GM18499 (cell line): ENCODE results near the gene SMYD3.

Experiments used
- ATAC-seq: cut with Tn5 transposase; IDR thresholded peaks from one replicate; pipeline ENCODE4 v1.9.1; 2021; ENCODE audit warnings: moderate number of reproducible peaks; ENCODE audit not compliant: insufficient read depth, unreplicated experiment

SMYD3 gene

DNA sequence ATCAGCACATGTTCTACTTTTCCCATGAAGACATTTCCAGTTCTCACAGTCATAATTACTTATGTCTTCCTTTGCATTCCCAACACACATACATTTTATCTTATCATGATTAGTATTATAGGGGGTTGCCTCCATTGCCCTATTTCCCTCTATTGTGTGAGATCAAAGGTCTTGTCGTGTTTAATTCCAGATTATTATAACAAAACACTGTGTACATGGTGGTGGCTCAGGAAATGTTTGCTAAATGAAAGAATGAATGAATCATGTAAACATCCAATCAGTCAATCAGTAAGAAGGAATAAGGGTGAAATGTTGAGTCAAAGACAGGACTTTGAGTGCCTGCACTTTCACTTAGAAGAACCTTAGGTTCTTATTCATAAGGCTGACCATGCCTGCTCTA is 376.0 kb downstream of the SMYD3 start:
- no peak for ATAC-seq

DNA sequence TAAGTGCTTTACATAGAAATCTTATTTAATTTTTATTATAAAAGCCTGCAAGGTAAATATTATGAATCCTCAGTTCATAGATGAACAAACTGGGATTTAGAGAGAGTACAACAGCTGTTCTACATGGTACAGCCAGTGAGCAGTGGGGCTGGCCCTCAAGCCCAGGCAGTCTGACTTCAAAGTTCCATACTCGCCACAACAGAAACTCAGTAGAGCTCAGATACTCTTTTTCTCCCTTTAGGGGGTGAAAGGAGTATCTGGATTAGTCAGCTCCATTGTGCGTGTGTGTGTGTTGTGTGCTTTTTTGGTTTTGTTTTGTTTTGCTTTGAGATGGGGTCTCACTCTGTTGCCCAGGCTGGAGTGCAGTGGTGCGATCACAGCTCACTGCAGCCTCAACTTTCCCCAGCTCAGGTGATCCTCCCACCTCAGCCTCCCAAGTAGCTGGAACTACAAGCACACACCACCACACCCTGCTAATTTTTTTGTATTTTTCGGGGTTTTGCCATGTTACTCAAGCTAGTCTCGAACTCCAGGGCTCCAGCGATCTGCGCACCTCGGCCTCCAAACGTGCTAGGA is 378.5 kb downstream of the SMYD3 start:
- ATAC-seq = no peak

DNA sequence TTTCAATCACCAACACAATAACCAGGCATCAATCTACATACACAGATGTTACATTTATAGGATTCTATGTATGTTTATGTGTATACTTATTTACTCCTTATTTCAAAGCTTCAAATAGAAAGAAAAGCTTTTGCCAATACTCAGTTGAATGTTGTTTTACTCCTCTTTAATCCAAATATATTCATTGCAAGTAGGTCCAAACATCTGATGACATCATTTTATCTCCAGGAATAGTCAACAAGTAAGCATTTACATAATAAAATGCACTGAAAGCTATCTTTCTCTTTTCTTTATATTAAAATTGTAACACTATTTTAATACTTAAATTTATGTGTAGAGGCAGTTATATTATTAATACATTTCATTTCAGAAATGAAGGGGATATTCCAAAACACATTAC is 380.5 kb downstream of the SMYD3 start:
- ATAC-seq = no peak

DNA sequence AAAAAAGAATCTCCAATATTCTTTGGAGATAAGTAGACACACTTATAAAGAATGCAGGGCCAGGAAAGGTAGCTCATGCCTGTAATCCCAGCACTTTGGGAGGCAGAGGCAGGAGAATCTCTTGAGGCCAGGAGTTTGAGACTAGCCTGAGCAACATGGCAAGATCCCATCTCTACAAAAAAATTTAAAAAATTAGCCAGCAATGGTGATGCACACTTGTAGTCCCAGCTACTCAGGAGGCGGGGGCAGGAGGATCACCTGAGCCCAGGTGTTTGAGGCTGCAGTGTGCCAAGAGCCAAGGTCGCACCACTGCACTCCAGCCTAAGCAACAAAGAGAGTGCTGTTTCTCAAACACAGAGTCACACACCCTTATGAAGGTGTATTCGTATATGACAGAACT is 385.0 kb downstream of the SMYD3 start:
- ATAC-seq = no peak

DNA sequence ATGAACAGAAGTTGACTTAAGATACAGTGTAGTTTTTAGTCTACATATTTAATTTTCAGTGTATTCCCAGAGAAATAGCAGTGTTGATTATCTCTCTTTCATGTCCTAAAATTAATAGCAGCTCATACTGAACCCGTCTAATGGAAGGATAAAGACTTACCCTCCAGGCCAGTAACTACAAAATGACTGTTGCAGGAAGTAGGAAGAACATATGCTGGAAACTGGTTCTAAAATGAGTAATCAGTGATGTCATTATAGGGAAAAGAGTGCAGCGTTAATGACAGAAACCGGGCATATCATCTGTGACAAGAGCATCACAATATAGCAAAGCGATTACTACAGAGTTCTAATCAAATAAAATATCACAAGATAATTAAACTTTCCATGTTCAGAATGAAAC is 385.5 kb downstream of the SMYD3 start:
- no peak for ATAC-seq

DNA sequence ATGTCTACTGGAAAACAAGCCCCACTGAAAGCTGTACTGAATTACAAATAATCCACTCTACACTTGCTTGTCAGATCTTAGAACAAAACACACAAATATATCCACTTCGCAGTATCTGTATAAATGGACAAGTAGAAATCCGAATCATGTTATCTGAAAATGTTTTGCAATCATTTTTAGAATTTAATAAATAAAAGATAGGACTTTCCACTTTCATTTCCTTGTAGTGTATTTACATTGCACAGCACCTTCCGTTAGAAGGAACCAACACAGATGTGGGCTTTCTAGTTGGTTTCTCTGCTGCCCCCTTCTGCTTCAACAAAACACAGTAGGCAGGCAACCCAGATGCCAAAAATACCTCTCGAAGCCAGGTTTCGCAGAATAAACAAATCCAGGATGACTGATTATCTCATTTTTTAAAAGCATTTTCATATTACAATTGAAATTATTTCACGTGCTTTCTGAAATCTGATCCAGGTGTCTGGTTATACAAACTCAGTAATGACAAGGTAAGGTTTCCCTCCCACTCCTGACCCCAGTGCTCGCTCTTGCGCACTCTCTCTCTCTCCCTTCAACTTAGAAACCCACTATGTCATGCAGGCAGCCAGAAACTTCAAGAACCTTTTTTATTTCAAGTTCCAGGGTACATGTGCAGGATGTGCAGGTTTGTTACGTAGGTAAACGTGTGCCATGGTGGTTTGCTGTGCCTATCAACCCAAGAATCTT is 389.9 kb downstream of the SMYD3 start:
- peak; percentile 68 for ATAC-seq

DNA sequence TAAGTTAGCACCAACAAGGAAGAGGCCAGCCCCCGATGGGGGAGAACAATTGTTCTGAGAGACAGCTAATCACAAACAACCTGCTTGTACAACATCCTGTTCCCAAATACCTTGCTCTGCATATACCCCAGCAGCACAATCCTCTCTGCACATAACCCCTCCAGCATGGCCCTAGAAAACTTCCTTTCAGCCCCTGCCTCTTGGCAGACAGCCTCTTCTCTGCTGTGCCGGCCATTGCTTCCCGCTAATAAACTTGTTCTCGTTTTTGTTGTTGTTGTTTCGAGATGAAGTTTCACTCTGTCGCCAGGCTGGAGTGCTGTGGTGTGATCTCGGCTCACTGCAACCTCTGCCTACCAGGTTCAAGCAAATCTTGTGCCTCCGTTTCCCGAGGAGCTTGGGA is 392.7 kb downstream of the SMYD3 start:
- no peak for ATAC-seq

DNA sequence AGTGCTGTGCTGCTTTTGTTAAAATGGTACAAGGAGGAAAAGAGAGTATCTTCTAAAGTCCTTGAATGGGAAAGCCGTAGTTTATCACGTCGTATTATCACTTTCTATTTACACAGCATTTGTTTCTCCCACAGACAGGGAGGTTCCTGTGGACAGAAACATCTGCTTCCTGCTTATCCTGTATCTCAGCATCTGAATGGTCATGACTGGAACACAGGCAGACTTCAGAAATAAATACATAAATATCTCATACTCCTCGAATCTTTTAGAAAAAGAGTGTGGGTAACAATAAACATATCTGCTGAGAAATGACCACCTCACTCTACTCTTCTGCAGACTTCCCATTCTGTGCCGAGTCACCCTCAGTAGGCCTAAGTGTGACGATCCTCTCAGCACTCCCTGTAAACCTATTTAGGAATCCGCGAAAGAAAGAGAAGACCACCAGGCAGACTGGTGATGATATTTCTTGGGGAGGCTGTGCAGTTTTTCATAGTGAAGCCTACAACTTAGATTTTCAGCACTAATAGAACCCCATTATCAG is 393.5 kb downstream of the SMYD3 start:
- no peak for ATAC-seq

DNA sequence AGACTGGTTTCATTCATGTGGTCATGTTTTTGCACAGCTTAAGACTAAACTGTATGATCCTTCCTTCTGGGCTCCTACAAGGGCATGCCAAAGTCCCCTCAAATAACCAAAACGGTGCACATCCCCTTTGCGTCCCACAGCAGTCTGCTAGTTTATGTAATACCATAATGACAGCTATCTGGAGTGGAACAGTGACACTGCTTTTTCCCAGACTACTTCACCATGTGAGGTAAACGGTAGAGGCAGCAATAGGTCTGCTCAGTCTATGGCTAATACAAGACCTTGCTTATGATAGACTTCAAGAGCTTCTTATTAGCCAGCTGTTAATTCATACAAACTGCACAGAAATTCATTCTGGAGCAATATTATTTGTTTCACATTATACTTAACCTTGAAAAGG is 395.5 kb downstream of the SMYD3 start:
- no peak for ATAC-seq

DNA sequence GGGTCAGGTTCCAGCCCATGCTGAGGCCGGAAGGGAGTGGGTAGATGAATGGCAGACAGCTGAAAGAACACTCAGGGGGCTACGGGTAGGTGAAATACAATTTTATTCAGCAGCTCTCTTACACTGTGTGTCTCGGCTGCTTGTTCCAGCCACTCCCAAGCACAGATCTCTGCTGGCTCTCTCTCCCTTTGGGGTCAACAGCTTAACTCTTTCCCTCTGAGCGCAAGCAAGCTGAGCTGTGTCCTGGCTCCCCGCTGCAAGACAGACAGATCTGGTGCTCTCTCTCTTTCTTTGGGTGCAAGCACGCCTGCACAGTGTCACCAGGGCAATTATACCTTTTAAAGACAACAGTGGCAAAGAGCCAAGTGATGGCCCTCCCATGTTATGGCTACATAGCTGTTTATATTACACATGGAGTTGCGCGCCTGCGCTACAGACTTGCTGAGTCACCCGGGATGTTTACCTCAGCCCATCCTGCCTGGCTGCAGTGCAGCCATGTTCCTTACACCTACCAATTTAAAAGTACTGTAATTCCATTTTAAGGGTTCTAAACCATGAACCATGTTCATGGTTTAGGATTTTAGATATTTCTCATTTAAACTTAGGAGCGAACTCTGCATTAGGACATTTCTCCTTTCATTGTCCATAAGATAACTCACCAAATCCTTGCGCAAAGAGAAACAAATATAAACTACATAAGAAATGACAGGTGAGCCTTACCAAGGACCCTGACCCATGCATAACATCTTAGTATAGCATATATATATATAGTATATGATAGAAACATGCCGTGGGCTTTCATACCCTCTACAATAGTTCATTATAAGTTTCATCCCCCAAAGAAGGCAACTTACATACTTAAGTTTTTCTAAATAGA is 396.5 kb downstream of the SMYD3 start:
- ATAC-seq = no peak

DNA sequence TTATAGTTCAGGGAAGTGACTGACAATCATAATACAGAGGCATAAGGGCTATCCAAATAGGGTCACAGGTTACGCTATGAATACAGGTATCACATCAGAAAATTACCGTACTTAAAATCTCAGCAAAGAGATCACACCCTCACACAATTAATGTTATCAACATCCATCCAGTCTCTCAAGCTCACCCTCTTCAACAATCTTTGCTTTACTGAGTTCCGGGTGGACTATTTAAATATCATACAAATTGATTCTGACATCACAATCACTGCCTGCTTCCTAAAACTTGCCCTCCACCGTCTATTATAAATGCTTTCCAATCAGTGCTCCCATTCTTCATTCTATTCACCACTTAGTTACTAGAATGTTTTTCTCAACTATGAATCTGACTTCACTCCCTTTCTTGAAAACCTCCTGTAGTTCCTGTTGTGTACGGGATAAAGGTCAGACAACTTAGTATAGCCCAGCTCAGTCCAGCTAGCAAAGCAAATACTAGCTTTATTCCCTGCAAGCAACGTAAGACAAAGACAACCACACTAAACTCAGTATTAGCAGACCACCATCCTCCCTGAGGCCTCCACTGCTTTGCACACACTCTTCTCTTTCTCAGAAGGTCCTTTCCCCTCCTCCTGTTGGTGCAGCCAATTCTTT is 398.7 kb downstream of the SMYD3 start:
- ATAC-seq = no peak

DNA sequence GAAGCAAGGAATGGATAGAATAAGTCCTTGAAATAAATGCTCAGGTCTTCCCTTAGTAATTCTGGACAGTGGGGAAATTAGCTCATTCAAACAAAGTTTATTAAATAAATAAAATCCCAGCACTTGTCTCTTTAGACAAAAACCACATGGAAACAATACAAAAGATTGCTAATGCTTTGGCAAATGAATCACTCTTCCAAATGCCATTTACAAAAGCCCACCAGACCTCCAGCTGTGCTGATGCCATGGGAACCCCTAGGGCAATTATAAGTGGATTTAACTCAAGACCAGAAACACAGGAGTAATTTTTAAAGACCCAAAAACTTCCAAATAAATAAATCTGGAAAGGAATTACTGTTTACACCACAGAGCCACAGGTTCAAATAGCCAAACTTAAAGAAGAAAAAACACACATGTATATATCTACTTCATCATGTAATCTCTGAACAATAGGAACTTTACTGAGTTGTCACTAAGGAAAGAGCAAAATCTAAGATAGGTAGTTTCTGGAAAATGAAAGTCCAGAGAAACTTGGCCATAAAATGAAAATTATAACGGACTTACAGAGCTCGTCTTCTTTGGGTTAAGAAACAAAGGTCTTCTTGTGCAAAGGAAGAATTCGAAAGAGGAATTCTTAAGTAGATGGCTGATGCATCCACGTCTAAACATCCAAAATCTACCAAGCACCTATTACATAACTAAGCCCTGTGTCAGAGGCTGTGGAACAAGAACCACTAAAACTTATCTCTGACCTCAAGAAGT is 399.4 kb downstream of the SMYD3 start:
- ATAC-seq = no peak

DNA sequence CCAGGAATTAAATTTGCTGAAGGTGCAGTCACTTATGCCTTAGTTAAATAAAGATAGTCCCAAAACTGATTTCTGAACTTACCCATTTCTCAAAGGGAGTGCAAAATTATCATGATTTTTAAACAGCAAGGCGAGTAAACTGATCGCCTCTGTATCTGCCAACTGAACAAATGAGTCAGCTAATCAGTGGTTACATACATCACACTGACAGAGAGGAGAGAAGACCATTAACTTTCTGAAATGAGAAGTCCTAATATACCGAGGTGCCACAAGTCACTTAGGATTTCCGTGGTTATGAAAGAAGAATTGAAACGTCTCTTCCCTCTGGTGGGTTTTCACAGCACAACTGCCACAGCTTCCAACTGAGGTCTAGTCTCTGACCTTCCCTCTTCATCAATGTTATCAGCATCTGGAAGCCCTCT is 400.7 kb downstream of the SMYD3 start:
- ATAC-seq = peak; percentile 81

DNA sequence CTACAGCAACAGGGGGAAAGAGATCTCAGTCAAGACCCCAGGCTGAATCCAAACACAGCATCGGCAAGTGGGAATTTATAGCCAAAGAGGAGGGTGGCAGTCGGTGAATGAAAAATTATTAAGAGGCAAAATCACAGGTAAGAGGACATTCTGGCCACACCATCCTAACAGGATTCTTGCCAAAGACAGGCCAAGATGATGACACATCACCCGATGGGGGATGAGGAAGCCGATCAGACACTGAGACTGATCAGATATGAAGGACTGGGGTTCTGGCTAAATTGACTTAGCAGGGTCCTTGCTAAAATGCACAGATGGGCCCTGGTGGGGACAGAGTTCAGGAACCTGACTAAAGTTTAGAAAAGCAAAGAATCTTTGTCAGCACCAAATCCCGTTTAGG is 402.2 kb downstream of the SMYD3 start:
- ATAC-seq = no peak

DNA sequence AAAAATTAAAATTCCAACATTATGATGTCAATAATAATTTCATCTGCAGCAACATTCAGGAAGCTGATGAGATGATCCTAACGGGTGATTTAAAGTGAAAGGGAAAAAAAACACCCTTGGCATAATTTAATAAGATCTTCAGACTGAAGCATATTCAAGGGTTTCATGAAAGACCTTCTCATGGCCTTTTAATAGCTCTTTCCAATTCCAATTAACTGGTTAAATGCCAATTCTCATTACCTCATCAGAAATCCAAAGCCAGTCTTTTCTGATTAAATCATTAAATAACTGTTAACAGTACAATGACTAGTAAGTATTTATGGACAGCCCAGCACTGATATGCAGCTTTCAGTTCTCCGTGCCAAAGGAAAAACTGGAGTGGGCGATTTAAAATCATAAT is 407.5 kb downstream of the SMYD3 start:
- no peak for ATAC-seq

DNA sequence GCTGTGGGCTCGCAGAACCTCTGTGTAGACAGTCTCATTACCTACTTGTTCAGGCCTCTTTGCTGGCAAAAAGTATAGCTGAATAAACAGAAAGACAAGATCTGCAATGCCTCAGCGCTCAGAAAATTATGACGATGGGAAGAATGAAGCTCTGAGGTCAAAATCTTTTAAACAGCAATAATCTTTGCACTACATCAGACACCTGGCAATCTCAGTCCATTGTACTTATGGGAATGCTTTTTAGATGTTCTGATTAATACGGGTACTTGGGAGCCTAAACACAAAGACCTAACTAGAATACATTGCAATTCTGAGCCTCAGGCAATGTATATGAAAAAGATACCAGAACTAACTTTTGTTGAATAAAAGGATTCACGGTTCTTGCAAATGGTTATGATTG is 410.7 kb downstream of the SMYD3 start:
- no peak for ATAC-seq

DNA sequence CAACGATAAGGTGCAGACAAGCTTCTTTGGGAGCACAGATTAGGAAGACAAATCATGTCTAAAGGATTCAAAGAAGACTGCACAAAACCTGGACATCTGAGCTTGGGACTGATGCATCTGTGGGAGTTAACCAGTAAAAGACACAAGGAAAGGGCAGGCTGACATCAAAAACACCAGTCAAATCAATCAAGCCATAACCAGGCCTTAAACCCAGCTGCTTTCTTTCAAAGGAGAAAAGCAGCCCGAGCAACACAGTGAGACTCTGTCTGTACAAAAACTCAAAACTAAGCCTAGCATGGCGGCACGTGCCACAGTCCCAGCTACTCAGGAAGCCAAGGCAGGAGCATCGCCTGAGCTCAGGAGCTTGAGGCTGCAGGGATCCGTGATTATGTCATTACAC is 411.6 kb downstream of the SMYD3 start:
- ATAC-seq = no peak

DNA sequence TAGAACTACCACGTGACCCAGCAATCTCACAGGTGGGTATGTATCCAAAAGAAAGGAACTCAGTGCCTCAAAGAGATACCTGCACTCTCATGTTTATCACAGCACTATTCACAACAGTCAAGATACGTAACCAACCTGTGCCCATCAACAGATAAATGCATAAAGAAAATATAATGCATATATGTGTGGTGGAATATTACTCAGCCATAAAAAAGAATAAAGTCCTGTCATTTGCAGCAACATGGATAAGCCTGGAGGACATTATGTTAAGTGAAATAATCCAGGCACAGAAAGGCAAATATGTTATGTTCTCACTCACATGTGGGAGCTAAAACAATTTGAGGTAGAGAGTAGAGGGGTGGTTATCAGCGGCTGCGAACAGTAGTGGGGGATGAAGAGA is 413.8 kb downstream of the SMYD3 start:
- no peak for ATAC-seq

DNA sequence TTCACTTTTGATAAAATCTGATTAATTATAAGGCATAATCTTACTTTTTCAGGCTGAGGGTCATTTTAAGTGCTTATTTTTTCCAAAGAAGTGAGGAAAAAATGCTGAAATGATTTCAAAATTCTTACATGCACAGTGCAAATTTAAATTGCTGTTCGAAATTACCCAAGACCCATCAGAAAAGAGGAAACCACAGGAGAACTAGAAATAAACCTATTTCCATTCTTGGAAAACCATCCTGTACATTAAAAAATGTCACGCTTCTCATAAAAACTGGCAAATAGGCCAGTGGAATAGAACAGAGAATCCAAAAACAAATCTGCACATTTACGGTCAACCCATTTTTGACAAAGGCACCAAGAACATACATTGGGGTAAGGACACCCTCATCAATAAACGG is 414.9 kb downstream of the SMYD3 start:
- no peak for ATAC-seq

DNA sequence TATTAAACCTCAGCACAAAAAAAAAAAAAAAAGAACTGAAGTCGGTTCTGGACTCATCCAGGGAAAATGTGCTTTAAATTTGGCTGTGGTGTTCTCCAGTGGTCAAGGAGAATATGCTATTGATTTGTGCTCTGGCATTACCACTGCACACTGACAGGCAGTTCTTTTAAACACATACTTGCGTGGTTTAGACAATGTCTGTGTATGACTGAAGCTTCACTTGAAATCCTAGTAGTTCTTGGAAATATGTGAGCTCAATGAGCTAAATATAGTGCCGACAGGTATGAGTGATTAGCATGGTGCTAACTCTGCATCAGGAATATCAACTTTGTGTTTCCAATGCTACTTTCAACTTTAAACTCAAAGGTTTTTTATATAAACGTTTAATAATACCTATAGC is 415.6 kb downstream of the SMYD3 start:
- ATAC-seq = no peak
